Hepatocyte (in vitro differentiated cells): ENCODE results near the gene CLINT1.

Source experiments
- CTCF ChIP-seq: fragments of 200-600 bp; sonication (generic); IDR thresholded peaks from 2 replicates; pipeline ENCODE4 v1.5.1; 2016; ENCODE audit warnings: antibody characterized with exemption, mild to moderate bottlenecking; ENCODE audit not compliant: poor library complexity
- EZH2phosphoT487 ChIP-seq: fragments of 200-600 bp; sonication (generic); IDR thresholded peaks from one replicate; pipeline ENCODE4 v1.6.1; 2018; ENCODE audit warnings: antibody characterized with exemption, mild to moderate bottlenecking, low read depth, moderate library complexity; ENCODE audit not compliant: unreplicated experiment, severe bottlenecking

GRCh38 chr5:157818368-157818767 is 40.6 kb downstream of the CLINT1 start:
- TF ChIP-seq EZH2phosphoT487: no peak
- TF ChIP-seq CTCF: no peak
